GM13976 (cell line): Measurements from ENCODE around the gene DNM2.

Experiments
- DNase-seq: peaks from one replicate; pipeline ENCODE4 v3.0.0; 2012; ENCODE audit warnings: low spot score
- CTCF ChIP-seq: IDR thresholded peaks from 2 replicates; pipeline ENCODE4 v1.5.1; 2012; ENCODE audit warnings: borderline replicate concordance, mild to moderate bottlenecking; ENCODE audit not compliant: insufficient read depth; ENCODE audit errors: extremely low read depth, missing control alignments, control extremely low read depth
- in situ Hi-C: fragments of 300-500 bp; cut with MboI; formaldehyde crosslinking; loops from one replicate; pipeline ENCODE4 v1.12.0; 2022; ENCODE audit warnings: low sequenced_read_pairs, mixed read lengths, inconsistent platforms; ENCODE audit not compliant: unreplicated experiment

Gene DNM2

DNA sequence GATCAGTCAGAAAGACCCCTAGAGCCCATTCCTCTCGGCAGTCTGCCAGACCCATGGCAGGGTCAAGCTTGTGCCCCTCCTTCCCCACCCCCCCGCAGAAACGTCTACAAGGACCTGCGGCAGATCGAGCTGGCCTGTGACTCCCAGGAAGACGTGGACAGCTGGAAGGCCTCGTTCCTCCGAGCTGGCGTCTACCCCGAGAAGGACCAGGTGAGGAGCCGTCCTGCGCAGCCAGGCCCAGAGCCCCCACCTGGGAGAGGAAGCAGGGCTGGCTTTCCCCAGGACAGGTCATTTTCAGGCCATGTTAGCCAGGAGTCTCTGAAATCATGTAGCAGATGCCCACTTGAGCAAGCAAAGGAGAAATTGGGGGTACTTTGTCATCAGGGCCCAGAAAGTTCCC lies 105.8 kb downstream of the DNM2 start:
- no peak for TF ChIP-seq CTCF
- in situ Hi-C loops = no loop called here
- DNase-seq = no peak

DNA sequence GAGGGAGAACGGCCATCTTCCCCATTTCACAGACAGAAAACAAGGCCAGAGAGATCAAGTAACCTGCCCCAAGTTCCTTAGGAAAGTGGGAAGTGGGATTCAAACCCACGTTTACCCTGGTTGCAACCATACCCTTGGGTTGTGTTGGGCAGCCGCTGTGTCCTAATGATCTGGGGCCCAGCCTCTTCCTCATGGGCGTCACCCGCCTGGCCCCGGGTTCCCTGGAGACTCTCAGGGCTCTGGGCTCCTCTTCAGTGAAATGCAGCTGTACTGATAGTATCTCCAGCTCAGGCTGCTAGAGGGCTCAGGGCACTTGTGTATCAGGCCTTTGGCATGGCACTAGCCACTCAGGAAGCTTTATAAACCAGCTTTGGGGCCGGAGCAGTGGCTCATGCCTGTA lies 108.4 kb downstream of the DNM2 start:
- TF ChIP-seq CTCF = no peak
- DNase-seq = no peak
- in situ Hi-C loops = no loop called here

- in situ Hi-C loops = no loop called here
- no peak for TF ChIP-seq CTCF
- DNase-seq = no peak
Measured at GRCh38 chr19:10826846-10827245, 109.0 kb downstream of the DNM2 start.

- DNase-seq = no peak
- in situ Hi-C loops = no loop called here
- no peak for TF ChIP-seq CTCF
Measured at GRCh38 chr19:10828981-10829821, 111.3 kb downstream of the DNM2 start.

GRCh38 chr19:10829967-10830366 lies 112.1 kb downstream of the DNM2 start:
- in situ Hi-C loops = no loop called here
- TF ChIP-seq CTCF = no peak
- DNase-seq = no peak

DNA sequence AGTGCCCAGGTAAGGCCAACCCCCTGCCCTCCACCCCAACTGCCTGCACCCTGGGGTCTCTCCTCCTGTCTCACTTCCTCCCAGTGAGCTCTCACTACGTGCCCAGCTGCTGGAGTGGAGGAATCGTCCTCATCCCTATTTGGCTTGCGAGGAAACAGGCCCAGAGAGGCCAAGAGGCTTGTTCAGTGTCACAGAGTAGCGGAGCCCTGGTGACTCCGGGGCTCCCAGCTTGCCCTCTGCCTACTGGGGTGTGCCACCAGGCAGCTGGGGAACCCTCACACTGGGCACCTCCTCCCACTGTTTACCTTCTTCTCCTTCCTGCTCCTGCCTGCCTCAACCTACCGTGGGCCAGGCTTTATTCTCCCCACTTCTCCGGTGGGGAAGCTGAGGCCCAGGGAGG lies 112.5 kb downstream of the DNM2 start:
- TF ChIP-seq CTCF = no peak
- no peak for DNase-seq
- in situ Hi-C loops = no loop called here
